Activated naive CD4-positive, alpha-beta T cell treated with anti-CD3 and anti-CD28 coated beads, Interleukin-2, amount 50 U/mL, for 24 hours (primary cell): ENCODE results near the gene GALNT7.

ENCODE experiments used
- H3K27ac Mint-ChIP-seq: one replicate; pipeline ENCODE4 v1.8.0; 2021; ENCODE audit warnings: mild to moderate bottlenecking, mixed read lengths
- H3K27me3 Mint-ChIP-seq: one replicate; pipeline ENCODE4 v1.8.0; 2021; ENCODE audit warnings: mixed read lengths
- H3K36me3 Mint-ChIP-seq: one replicate; pipeline ENCODE4 v1.8.0; 2021; ENCODE audit warnings: mixed read lengths
- H3K4me1 Mint-ChIP-seq: one replicate; pipeline ENCODE4 v1.8.0; 2021; ENCODE audit warnings: mixed read lengths
- H3K4me3 Mint-ChIP-seq: one replicate; pipeline ENCODE4 v1.8.0; 2021; ENCODE audit warnings: mild to moderate bottlenecking, mixed read lengths
- H3K9me3 Mint-ChIP-seq: one replicate; pipeline ENCODE4 v1.8.0; 2021; ENCODE audit warnings: mixed read lengths

Gene GALNT7

DNA sequence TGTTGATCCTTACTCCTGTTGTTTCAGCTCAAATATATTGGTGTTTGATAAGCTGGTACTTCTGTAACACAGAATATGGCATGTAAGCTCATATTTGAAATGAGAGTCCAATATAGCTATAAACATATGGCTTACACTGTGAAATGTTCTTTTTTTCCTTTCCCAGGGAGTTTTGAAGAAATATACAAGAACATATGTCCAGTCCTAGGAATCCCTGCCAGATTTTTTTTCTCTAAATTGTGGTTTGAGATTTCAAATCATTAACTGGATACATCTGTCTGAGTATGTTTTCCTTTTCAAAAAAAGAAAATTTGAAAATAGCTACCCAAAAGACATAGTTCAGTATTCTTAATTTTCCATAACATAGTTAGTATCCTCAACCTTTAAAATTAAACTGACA lies 105.3 kb downstream of the GALNT7 start:
- Mint-ChIP-seq H3K27me3 (no peaks in the 10 kb centered on the region), H3K9me3 (no peaks in the 10 kb centered on the region), H3K36me3 (peaks cover 15% of the 10 kb centered on the region)

GRCh38 chr4:173274744-173275143 lies 106.1 kb downstream of the GALNT7 start:
- H3K4me3 Mint-ChIP-seq, result no peak overlapping the region

More for the DNA sequence above, 105.3 kb downstream of the GALNT7 start:
- no peak overlapping the region for H3K4me3 Mint-ChIP-seq
- H3K27ac Mint-ChIP-seq, result no peak overlapping the region
- H3K4me1 Mint-ChIP-seq, result peaks cover 14% of the 10 kb centered on the region

GRCh38 chr4:173275150-173275549 lies 106.5 kb downstream of the GALNT7 start:
- peaks cover 13% of the 10 kb centered on the region for H3K4me1 Mint-ChIP-seq
- H3K9me3 Mint-ChIP-seq, result no peaks in the 10 kb centered on the region
- H3K4me3 Mint-ChIP-seq, result no peak overlapping the region
- no peaks in the 10 kb centered on the region for H3K27me3 Mint-ChIP-seq
- H3K27ac Mint-ChIP-seq, result no peak overlapping the region
- peaks cover 15% of the 10 kb centered on the region for H3K36me3 Mint-ChIP-seq

More at GRCh38 chr4:173274744-173275143, 106.1 kb downstream of the GALNT7 start:
- Mint-ChIP-seq H3K27ac (no peak overlapping the region), H3K36me3 (peaks cover 15% of the 10 kb centered on the region), H3K27me3 (no peaks in the 10 kb centered on the region), H3K4me1 (peaks cover 13% of the 10 kb centered on the region), H3K9me3 (no peaks in the 10 kb centered on the region)

DNA sequence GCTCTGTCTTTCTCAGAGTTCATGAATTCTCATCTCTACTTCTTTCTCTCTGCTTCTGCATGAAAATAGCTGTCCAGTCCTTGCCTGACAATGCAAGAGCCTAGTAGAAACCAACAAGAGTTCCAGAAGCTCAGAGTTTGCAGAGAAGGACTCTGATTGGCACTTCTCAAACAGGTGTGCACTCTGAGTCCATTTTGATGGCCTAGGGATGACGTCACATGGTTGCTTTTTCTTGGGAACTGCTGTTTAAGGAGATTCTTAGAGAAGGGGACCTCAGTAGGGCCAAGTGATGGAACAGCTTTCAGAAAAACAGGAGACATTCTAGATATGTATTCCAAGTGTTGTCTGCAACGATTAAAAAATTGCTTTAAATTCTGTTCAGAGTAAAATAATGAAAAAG lies 108.7 kb downstream of the GALNT7 start:
- Mint-ChIP-seq H3K27me3 (no peaks in the 10 kb centered on the region), H3K27ac (no peak overlapping the region), H3K4me3 (no peak overlapping the region), H3K9me3 (no peaks in the 10 kb centered on the region), H3K4me1 (peaks cover 22% of the 10 kb centered on the region), H3K36me3 (peaks cover 13% of the 10 kb centered on the region)

- Mint-ChIP-seq H3K4me1 (peaks cover 12% of the 10 kb centered on the region), H3K9me3 (peaks cover 4% of the 10 kb centered on the region), H3K36me3 (peaks cover 8% of the 10 kb centered on the region), H3K4me3 (no peak overlapping the region), H3K27ac (no peak overlapping the region), H3K27me3 (no peaks in the 10 kb centered on the region)
These were observed 112.4 kb downstream of the GALNT7 start for GRCh38 chr4:173280998-173281397.

DNA sequence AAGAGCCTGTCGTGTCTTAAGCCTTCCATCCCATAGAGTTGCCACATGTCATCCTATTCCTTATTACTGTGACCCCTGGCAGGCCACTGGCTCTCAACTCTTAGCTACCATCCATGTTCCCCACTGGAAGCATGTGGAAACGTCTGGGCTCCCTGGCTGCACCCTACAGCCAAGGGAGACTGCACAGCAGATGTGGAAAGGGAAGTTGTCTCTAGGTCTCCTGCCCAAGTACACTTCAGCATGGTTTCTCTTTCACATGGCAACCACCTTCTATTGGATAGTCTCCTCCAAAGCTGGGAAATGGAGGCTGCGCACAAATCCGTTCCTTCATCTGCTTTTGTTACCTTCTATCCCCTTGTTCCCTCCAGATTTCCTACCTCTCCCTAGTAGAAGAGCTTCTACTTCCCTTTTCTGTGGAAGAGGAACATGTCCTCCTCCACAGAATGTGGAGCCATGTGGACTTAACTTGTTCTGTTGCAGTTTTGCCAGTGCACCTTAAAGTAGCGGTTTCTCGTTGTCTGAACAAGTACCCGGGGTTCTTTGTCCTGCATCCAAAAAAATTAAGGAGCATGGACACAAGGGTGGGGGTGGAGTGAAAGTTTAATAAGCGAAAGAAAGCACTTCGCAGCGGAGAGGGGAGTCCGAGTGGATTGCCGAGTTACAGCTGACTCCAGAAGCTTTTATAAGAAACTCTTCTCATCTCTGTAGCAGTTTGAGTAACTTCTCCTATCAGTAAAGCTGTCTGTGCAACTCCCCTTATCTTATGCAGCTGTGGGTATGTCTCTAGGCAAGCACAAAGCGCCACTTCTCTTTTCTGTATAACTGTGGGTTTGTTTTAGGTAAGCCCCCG lies 113.0 kb downstream of the GALNT7 start:
- Mint-ChIP-seq H3K4me1 (peaks cover 12% of the 10 kb centered on the region), H3K27ac (no peak overlapping the region), H3K27me3 (no peaks in the 10 kb centered on the region), H3K36me3 (peaks cover 10% of the 10 kb centered on the region), H3K4me3 (no peak overlapping the region), H3K9me3 (peaks cover 4% of the 10 kb centered on the region)

DNA sequence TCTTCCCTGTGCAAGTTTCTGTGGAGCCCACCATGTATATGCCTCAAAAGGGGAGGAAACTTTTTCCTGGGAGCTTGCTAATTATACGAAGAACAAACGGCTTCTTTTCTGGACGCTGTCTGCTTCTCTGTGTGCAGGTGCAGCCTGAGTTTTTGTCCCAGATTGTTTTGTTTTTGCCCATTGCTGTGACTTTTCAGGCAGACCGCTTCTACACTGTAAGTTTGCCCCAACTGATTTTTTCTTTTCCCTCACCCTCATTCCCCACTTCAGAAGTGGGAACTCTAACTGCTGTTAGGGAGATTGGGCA lies 113.6 kb downstream of the GALNT7 start:
- no peak overlapping the region for H3K27ac Mint-ChIP-seq
- peaks cover 4% of the 10 kb centered on the region for H3K9me3 Mint-ChIP-seq

GRCh38 chr4:173282626-173283025 lies 114.0 kb downstream of the GALNT7 start:
- no peak overlapping the region for H3K27ac Mint-ChIP-seq
- peaks cover 4% of the 10 kb centered on the region for H3K9me3 Mint-ChIP-seq
- H3K27me3 Mint-ChIP-seq, result no peaks in the 10 kb centered on the region
- no peak overlapping the region for H3K4me3 Mint-ChIP-seq
- peaks cover 13% of the 10 kb centered on the region for H3K36me3 Mint-ChIP-seq
- H3K4me1 Mint-ChIP-seq, result peaks cover 12% of the 10 kb centered on the region

More for the DNA sequence above, 113.6 kb downstream of the GALNT7 start:
- H3K4me3 Mint-ChIP-seq, result no peak overlapping the region
- no peaks in the 10 kb centered on the region for H3K27me3 Mint-ChIP-seq
- peaks cover 12% of the 10 kb centered on the region for H3K4me1 Mint-ChIP-seq
- H3K36me3 Mint-ChIP-seq, result peaks cover 13% of the 10 kb centered on the region

DNA sequence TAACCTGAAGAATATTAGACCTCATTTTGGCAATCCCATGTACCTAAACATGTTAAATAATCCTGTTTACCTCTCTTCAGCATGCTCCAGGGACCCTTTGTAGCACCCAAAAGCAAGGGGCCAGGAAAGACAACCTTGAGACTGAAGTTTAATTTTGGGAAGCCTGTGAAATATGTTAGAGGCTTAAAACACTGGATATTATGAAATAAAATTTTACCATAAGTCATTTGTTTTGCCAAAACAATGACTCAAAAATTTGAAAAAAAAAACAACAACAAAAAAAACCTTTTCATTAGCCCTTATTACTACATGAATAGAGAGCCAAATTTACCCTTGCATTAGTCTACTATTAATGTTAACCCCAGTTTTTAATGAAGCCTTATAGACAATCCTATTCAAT lies 115.9 kb downstream of the GALNT7 start:
- Mint-ChIP-seq H3K4me3 (no peak overlapping the region), H3K27me3 (no peaks in the 10 kb centered on the region), H3K27ac (no peak overlapping the region), H3K4me1 (peaks cover 22% of the 10 kb centered on the region), H3K9me3 (peaks cover 4% of the 10 kb centered on the region), H3K36me3 (peaks cover 10% of the 10 kb centered on the region)

DNA sequence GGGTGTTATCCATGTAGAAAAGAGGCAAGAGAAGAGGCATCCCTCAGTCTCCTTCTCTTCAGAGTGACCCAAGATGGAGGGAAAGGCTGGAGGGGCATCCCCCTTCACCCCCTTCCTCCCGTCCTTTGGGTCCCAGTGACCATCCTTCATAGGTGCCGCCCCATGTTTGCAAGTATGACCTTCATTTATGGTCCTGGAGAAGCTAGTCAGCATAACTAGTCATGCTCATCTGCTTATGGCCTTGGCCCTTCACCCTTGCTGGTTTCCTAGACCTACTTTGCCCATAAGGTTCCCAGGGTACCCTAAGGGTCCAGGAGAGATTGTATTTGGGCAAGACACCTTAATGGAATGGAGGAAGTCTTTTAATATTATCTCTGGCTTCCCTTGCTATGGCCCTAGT lies 118.9 kb downstream of the GALNT7 start:
- Mint-ChIP-seq H3K4me1 (peaks cover 17% of the 10 kb centered on the region), H3K27me3 (no peaks in the 10 kb centered on the region), H3K4me3 (no peak overlapping the region), H3K9me3 (peaks cover 4% of the 10 kb centered on the region), H3K36me3 (peaks cover 10% of the 10 kb centered on the region), H3K27ac (no peak overlapping the region)

GRCh38 chr4:173288296-173288695 lies 119.7 kb downstream of the GALNT7 start:
- Mint-ChIP-seq H3K27ac (peak overlapping the region; percentile 77), H3K27me3 (no peaks in the 10 kb centered on the region), H3K36me3 (peaks cover 10% of the 10 kb centered on the region), H3K4me3 (peak overlapping the region; percentile 75), H3K9me3 (peaks cover 4% of the 10 kb centered on the region), H3K4me1 (peaks cover 17% of the 10 kb centered on the region)

DNA sequence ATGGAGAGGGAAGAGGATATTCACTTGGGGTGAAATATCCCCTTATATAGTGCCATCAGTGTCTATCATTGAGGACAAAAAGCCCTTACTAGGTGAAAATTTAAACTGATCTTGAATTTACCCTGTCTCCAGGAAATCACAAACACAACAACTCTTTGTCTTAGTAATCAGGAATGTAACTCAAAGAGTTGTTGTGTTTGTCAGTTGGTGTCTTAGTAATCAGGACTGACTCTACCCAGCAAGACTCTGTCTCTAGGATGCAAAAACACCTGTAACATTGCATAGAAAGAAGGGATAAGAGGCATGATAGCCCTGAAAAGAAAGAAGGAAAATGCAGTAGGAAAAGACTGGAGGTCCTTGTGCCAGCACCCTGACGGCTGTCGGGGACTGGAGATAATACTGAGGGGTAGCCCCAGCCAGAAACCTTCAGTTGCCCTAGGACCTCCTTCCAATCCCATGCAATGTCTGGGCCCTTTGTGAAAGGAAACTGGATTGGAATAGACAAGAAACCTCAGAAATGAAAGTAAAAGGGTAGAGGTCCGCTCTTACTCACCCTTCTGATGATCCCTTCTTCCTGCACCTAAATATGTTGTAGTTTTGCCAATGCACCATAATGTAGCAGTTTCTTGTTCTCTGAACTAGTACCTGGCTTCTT lies 120.2 kb downstream of the GALNT7 start:
- peak overlapping the region; percentile 75 for H3K4me3 Mint-ChIP-seq
- H3K27ac Mint-ChIP-seq, result peak overlapping the region; percentile 77
- H3K4me1 Mint-ChIP-seq, result peaks cover 17% of the 10 kb centered on the region
- no peaks in the 10 kb centered on the region for H3K27me3 Mint-ChIP-seq
- H3K9me3 Mint-ChIP-seq, result peaks cover 4% of the 10 kb centered on the region
- H3K36me3 Mint-ChIP-seq, result peaks cover 10% of the 10 kb centered on the region

DNA sequence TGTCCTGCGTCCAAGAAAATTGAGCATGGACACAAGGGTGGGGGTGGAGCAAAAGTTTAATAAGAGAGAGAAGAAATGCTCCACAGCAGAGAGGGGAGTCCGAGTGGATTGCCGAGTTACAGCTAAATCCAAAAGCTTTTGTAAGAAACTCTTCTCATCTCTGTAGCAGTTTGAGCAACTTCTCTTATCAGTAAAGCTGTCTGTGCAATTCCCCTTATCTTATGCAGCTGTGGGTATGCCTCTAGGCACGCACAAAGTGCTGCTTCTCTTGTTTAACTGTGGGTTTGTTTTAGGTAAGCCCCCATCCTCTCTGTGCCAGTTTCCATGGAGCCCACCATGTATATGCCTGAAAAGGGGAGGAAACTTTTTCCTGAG lies 120.7 kb downstream of the GALNT7 start:
- Mint-ChIP-seq H3K9me3 (peaks cover 4% of the 10 kb centered on the region), H3K27ac (no peak overlapping the region), H3K27me3 (no peaks in the 10 kb centered on the region), H3K36me3 (peaks cover 8% of the 10 kb centered on the region), H3K4me3 (peak overlapping the region; percentile 58), H3K4me1 (peaks cover 17% of the 10 kb centered on the region)

GRCh38 chr4:173291899-173292298 lies 123.3 kb downstream of the GALNT7 start:
- H3K4me3 Mint-ChIP-seq, result no peak overlapping the region
- no peak overlapping the region for H3K27ac Mint-ChIP-seq
- no peaks in the 10 kb centered on the region for H3K36me3 Mint-ChIP-seq
- H3K27me3 Mint-ChIP-seq, result no peaks in the 10 kb centered on the region
- no peaks in the 10 kb centered on the region for H3K9me3 Mint-ChIP-seq
- H3K4me1 Mint-ChIP-seq, result peaks cover 17% of the 10 kb centered on the region

DNA sequence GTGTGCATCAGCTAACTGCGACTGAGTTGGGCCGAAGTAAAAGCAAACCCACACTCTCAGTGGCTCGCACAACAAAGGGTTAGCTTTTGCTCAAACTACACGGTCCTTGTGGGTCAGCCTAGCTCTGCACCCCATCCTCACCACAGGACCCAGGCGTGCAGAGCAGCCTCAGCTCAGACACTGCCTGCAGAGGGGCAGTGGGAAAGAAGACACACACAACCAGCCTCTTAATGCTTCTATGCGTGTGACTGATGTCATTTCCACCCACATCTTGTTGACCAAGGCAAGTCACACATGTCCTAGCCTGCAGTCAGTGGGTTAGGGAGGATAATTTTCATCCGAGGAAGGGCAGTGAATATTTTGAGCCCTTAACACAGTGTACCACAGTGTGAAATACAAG lies 125.1 kb downstream of the GALNT7 start:
- peaks cover 12% of the 10 kb centered on the region for H3K4me1 Mint-ChIP-seq
- no peaks in the 10 kb centered on the region for H3K27me3 Mint-ChIP-seq
- no peaks in the 10 kb centered on the region for H3K9me3 Mint-ChIP-seq
- H3K27ac Mint-ChIP-seq, result no peak overlapping the region
- no peaks in the 10 kb centered on the region for H3K36me3 Mint-ChIP-seq
- H3K4me3 Mint-ChIP-seq, result no peak overlapping the region

GRCh38 chr4:173294444-173294843 lies 125.8 kb downstream of the GALNT7 start:
- no peak overlapping the region for H3K27ac Mint-ChIP-seq
- H3K4me3 Mint-ChIP-seq, result no peak overlapping the region
- H3K4me1 Mint-ChIP-seq, result peaks cover 4% of the 10 kb centered on the region
- no peaks in the 10 kb centered on the region for H3K27me3 Mint-ChIP-seq
- no peaks in the 10 kb centered on the region for H3K9me3 Mint-ChIP-seq
- no peaks in the 10 kb centered on the region for H3K36me3 Mint-ChIP-seq
